GM21619 (cell line): ENCODE measurements around the gene GDAP2.
"Not testable (repeated sequence)": the region's sequence is repeated elsewhere in the genome, so short reads cannot be mapped to it uniquely, and the experiment has no call there.

Experiments
- ATAC-seq: cut with Tn5 transposase; IDR thresholded peaks from one replicate; pipeline ENCODE4 v1.9.1; 2021; ENCODE audit not compliant: unreplicated experiment

The GDAP2 gene

DNA sequence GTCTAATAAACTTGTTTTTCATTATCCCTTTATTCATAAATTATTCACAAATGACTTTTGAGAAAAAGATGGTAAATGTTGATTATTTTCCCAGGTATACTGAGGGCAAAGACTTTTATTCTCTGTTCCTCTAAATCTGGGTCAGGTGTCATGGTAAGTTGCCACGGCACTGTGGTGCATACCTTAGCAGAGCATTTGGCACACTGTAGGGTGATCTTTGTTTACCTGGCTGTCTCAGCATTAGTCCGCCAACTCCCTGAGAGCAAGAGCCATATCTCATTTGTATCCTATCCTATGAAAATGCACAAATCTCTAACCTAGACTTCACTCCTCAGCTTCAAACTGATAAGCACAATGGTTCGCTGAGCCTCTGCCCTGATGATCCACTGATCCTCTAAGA lies 24.9 kb downstream of the GDAP2 start:
- no peak for ATAC-seq

DNA sequence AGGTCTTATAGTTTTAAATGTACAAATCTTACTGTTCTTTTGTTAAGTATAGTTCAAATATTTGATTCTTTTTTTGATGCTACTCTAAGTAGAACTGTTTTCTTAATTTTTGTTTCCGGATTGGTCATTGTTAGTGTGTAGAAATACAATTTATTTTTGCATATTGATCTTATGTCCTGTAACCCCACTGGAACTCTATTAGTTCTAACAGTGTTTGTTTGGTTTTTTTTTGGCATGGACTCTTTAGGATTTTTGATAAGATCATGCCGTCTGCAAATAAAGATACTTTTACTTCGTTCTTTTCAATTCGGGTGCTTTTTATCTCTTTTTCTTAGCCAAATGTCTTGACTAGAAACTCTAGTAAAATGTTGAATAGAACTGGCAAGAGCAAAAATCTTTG lies 26.5 kb downstream of the GDAP2 start:
- ATAC-seq: no peak

DNA sequence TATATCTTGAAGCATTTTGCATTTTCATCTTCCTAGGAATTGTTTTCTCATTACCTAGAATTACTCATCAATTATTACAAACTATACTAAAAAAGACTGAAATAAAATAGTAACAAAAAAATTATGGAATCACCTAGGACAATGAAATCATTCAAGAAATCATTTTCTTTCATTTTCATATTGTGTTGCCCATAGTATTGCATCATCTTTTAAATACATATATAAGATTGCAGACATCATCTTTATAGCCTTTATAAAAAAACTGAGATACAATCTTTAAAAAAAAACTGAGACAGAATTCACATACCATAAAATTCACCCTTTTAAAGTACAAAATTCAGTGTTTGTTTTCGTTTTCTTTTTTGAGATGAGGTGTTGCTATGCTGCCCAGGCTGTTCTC lies 29.6 kb downstream of the GDAP2 start:
- ATAC-seq: no peak

DNA sequence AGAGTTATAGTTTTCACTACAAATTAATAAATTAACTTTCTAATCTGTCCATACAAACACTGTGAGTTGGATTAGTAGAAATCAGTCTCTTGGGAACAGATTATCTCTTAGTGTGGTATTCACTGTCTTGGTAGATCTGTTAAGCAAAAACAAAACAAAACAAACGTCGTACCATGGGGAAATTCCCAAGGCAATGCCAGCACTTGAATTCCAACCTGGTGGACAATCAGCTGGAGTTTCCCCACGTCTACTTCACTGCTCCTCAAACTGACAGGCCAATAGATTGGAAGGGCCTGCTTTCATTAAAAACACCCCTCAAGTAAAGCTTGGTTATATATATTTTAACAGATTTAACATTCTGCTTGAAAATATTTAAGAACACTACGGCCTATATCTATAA lies 31.9 kb downstream of the GDAP2 start:
- ATAC-seq: no peak

DNA sequence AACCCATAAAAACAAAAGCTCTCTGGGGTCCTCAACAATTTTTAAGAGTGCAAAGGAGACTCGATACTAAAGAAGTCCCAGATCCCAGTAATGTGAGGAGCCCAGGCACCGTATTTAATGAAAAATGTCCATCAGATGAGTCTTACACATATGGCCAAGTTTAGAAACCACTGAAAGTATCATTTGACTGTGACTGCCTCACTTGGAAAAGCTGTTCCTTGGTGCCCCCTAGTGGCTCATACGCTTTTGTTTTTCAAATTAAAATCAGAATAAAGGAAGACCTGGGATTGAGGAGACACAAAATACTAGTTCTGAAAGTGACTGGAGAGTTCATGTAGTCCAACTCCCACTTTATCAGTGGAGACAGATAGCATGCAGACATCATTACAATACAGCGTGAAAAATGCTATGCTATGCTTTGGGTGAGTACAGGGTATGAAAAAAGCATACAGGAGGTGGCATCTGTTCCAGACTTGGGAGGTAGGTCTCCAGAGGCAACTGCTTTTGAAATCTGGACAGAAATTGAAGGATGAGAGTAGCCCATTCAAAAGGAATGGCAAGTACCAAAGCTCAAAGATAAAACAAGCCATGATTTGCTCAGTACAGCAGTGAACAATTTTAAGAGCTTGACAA lies 33.8 kb downstream of the GDAP2 start:
- peak; percentile 78 for ATAC-seq

DNA sequence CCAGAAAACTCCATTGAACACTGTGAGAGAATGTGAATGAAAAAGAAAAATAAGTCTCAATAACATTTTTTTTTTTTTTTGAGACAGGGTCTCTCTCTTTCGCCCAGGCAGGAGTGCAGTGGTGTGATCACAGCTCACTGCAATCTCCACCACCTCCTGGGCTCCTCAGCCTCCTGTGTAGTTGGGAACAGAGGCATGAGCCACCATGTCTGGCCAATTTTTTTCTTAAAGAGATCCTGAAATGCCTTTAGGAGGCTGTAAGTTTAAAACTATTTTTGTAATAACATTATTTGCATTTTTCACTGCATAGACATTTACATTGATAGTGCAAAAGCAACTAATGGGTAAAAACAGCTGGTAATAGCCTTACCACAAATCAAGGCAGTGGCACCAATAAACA lies 35.3 kb downstream of the GDAP2 start:
- ATAC-seq: no peak

DNA sequence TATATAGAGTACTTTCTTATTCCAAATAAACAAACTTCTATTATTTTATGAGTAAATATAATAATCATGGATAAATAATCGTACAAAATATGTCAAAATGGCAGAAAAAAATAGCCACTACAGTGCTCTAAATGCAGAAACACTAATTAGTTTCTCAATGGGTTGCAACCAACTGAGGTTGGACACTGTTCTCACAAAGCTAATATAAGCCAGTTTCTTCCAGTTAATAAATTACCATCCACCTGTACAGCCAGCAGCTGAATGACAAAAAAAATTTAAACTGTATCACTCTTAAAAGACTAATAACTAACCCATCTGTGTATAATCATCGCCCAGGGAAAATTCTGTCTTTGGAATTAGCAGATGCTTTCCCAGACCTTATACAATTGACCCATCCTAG lies 36.9 kb downstream of the GDAP2 start:
- no peak for ATAC-seq

DNA sequence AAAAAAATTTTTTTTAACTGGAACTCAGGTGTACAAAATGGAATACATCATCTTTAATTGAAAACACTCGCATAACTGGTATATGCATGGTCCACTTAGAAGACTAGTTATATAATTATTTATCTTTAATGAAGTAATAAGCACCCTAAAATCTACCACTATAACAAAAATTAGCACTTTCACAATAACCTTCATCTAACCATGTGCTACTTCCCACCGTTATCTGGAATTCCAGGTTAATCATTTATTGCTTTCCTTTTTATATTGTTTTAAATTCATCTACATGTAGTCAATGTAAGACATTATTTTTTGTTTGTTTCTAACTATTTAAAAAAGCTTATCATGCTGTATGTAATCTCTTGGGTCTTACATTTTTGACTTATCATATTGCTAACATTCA lies 39.0 kb downstream of the GDAP2 start:
- no peak for ATAC-seq

DNA sequence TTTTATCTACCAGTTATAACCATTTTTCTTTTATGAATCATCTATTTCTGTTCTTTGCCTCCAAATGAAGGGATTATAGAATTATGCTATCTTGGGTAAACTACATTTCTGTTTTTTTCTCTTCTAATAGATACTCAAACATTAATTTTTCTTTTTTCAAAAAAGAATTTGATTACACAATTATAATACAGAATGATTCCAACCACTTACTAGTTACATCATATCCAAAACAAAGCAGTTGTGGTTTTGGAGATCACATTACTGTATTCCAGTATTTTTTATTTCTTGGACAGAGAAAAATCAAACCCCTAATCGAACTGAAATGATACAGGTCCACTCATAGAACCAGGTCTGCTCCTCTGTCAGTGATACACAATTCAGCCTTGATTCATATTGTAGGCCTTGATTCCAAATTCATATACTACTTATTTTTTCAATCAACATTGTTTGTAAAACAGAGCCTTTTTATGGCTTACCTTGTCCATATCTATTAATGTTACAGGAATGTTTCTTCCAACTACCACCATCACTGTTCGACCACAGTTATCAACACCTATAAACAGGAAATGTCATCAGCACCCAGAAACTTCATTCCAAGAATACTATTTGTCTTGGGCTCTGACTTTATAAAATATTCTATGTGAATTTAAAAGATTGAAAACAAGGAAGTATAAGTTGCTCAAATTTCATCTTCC lies 43.2 kb downstream of the GDAP2 start:
- ATAC-seq: no peak

DNA sequence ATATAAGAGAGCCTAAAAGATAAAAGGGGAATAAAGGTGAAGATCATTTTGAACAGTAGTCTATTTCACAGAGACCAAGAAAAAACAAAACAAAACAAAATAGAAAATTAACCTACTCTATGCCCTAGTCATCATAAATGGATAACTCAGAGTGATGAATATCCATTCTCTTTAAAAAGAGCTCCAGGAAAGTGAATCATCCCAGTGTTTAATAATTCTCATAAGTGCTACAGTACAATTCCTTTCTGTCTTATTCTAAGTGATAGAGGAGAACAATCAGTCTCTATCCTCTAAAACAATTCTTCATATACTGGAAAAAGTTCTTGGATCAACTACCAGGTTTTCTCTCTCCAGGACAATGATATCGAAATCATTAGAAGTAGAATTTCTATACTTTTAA lies 45.8 kb downstream of the GDAP2 start:
- ATAC-seq: no peak

DNA sequence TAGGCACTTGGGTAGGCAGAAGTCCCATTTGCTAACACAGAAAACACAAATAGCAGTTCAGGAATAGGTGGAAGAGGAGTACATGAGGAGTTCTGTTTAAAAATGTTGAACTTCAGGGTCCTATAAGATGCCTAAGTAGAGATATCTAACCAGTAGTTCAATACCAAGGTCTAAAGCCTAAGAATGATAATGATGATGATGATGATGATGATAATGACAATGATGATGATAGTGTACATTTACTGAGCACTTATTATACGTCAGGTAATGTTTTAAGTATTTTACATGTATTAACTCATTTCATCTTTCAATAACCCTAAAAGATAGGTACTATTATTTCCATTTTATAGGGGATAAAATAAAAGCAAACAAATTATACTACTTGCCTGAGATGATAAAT lies 50.1 kb downstream of the GDAP2 start:
- ATAC-seq: no peak

DNA sequence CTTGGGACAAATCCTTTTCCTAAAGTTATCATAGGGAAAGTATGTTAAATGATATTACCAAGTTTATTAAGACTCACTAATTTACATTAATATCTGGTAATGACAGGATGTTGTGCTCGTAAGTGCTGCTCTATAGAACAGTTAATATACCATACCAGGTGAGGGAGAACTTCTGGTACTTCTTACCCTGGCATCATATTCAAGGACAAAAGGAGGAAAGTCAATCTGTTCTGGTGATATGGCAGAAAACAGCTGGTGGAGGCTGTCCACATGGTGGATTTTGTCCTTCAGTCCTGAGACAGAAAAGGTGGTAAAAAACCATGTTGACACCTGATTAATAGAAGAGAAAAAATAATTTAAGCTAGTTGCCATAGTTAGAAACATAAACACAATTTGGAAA lies 51.6 kb downstream of the GDAP2 start:
- no peak for ATAC-seq

DNA sequence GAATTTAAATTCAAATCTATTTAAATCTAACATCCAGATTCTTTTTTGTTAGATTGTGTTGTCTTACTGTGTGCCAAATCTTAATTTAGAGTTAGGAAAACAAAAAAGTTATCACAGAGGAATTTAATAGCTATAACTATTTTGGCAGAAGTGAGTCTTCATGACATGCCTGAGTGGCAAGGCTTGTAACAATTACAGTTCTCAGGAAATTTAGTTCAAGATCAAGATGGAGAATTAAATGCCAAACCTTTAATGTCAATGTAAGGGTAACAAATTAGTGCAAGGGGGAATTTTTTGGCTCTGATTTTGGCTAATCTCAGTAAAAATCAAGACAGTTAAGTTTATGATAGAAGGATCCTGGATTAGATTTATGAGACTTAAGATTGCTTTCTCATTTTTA lies 58.4 kb downstream of the GDAP2 start:
- no peak for ATAC-seq

DNA sequence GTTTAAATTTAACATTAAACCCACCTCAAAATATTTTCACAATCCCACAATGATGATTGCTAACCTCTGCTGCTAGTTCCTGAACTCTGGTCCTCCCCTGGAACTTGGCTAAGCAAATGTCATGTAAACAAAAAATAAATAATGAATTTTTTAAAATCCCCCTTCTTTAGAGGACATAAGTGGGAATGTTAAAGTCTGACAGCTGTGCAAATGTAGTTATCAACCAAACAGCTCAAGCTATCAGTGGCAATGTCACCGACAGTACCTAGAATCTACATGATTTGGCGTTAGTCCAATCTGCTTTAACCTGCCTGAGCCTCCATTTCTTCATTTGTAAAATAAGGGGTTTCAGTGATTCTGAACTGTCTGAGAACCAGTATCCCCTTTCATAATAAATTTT lies 67.7 kb downstream of the GDAP2 start:
- no peak for ATAC-seq

DNA sequence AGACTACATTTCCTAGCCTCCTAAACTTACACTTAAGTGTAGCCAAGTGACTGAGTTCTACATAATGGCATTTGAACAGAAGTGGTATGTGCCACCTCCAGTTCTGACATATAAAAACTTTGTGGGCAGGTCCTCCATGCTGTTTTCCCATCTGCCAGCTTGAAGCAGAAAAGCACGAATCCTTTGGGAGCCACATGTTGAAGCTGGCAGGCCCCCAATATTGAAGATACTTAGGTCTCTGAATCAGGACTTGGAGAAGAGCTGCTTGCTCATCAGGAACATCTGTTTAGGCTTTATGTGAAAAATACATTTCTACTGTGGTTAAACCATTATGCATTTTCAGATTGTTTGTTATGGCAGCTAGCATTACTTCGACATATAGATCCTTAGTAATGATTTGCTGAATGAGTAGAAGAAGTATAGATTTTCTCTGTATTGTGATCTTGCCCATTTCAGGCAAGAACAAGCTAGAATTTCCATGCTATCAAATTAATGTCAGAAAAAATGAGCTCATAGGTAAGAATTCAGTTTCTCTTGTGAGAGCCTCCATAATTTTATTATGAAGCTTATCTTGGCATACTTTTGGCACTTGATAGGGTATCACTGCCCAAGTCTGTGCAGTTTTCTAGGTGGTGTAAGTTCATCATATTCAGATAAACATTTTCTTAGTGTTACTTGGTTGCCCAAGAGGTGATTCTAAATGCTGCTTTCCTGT lies 68.4 kb downstream of the GDAP2 start:
- no peak for ATAC-seq

DNA sequence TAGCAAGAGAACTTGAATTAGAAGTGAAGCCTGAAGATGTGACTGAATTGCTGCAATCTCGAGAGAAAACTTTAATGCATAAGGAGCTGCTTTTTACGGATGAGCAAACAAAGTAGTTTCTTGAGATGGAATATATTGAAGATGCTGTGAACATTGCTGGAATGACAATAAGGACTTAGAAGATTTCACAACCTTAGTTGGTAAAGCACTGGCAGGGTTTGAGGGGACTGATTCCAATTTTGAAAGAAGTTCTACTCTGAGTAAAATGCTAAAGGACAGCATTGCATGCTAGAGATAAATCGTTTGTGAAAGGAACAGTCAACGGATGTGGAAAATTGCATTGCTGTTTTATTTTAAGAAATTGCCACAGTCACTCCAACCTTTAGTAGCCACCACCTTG lies 69.5 kb downstream of the GDAP2 start:
- no peak for ATAC-seq

DNA sequence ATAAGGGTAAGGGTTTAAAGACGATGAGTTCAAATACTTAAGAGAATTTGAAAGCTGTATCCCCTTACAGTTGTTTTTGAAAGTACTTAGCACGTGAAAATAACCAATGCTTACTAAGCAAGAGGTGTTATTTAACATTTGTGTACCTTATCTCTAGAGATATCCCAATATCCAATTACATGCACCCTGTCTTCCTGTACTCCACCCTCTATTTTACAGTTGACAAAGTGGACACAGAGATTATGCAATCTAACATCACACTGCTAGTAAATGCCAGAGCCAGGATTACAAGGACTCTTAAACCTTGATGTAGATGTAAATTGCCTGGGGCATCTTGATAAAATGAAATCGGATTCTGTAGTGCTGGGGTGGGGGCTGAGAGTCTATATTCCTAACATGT lies 72.0 kb downstream of the GDAP2 start:
- no peak for ATAC-seq

DNA sequence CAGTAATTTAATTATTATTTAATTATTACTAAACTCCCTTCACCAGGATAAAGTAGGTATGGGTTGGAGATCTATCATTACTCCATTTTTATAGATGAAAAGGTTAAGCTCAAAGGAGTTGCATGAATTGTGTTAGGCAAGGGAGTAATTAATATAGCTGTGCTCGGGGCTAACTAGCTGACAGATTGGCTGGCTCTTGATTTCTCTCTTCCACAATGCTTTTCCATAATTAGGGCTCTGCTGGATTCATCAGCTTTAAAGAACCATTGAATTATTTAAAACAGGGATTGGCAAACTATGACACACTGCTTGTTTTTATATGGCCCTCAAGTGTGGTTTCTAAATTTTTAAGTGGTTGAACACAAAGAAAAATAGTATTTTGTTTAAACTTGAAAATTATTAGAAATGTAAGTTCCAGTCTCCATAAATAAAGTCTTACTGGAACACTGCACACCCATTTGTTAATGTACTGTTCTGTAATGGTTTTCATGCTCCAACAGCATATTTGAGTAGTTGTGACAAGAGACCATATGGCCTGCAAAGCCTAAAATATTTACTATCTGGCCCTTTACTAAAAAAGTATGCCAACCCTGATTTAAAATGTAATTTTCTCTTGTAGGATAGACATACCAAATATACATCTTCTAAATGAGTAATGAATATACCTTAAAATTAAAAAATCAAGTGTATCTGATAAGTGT lies 76.4 kb downstream of the GDAP2 start:
- no peak for ATAC-seq

DNA sequence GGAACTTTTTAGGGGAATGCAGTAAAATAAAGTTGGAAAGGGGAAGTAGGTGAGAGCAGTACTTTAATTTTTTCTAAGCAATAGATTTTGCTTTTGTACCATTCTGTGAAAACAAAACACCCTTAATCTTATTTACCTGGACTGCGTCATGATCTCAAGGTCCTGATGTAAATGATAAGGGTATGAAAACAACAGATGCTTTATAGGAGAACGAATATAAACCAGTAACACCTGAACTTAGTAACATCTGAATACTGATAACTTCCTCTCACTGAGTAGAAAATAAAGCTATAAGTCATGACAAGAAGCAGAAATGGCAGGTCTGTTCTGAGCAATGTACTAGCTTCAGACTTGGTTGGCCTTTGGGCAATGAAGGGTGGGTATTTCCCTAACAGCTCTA lies 77.7 kb downstream of the GDAP2 start:
- ATAC-seq: no peak

DNA sequence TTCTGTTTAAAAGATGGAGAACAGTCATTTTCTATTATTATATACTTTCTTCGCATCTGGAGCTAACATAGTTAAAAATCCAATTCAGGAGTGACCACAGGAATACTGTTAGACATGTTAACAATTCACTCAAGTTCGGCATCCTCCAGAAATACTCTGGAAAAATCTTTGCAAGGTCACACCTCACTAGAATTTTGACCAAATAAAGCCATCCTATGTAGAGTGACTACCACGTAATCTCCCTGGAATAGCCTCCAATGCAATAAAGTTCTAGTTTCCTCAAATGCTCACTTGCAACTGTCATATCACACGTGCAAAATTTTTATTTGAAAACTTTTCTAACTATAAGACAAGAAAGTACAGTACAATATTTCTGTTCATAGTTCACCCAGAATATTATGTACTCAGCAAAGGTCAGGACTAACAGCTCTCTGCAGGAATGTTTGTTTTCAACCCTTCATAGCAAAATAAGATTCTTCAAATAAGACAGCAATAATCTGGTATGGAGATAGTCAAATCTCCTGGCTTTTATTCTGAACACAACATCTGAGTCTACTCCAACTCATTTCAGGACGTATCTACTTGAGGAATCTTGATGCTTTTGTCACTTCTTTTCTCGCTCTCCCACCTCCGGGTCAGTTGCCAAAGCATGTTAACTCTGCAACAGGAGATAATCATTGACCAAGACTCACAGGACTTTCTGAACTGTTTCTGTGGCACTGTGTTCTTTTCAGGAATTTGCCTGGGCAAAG lies 82.6 kb downstream of the GDAP2 start:
- ATAC-seq: no peak

DNA sequence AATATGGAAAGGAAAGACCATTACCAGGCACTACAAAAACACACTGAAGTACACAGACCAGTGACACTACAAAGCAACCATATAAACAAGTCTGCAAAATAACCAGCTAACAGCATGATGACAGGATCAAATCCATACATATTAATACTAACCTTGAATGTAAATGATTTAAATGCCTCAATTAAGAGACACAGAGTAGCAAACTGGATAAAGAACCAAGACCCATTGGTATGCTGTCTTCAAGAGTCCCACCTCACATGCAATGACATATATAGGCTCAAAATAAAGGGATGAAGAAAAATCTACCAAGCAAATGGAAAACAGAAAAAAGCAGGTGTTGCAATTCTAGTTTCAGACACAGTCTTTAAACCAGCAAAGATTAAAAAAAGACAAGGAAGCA lies 84.9 kb downstream of the GDAP2 start:
- not testable (repeated sequence) for ATAC-seq
